Measurements from ENCODE around the gene CCDC15. TPM values are rescaled to one million over a fixed set of nuclear protein-coding genes. Genes with fewer than 3 reads are reported as not detected.
"Not testable (repeated sequence)": the region's sequence is repeated elsewhere in the genome, so short reads cannot be mapped to it uniquely, and the experiment has no call there.

The CCDC15 gene
- total RNA-seq, 1 donor from 2014 or later, result 0.38 TPM

GRCh38 chr11:125085301-125086081, 131.5 kb downstream of the CCDC15 start:
- DNase-seq (ENCODE audit: missing footprints), result no peak
- intact Hi-C loops (cut with DNase I), result no loop called here
- no peak for ATAC-seq

GRCh38 chr11:125086633-125087296, 132.8 kb downstream of the CCDC15 start:
- ATAC-seq (no peak), DNase-seq (ENCODE audit: missing footprints) (no peak)
- intact Hi-C loops (cut with DNase I), result no loop called here

GRCh38 chr11:125088123-125088522, 134.1 kb downstream of the CCDC15 start:
- no peak for ATAC-seq
- DNase-seq (ENCODE audit: missing footprints), result no peak
- intact Hi-C loops (cut with DNase I), result no loop called here

- DNase-seq (ENCODE audit: missing footprints) (no peak), ATAC-seq (no peak)
- intact Hi-C loops (cut with DNase I), result no loop called here
Measured at GRCh38 chr11:125088576-125089455, 134.8 kb downstream of the CCDC15 start.

GRCh38 chr11:125089481-125089880, 135.5 kb downstream of the CCDC15 start:
- DNase-seq (ENCODE audit: missing footprints); ATAC-seq; intact Hi-C loops (cut with DNase I): not testable (repeated sequence)

GRCh38 chr11:125090151-125090550, 136.1 kb downstream of the CCDC15 start:
- intact Hi-C loops (cut with DNase I), result loop anchor here (5.0 to 10.0 kb wide), 2 partner anchors 257 to 345 kb away; no protein-coding TSS in a partner anchor
- DNase-seq (ENCODE audit: missing footprints); ATAC-seq: not testable (repeated sequence)

DNA sequence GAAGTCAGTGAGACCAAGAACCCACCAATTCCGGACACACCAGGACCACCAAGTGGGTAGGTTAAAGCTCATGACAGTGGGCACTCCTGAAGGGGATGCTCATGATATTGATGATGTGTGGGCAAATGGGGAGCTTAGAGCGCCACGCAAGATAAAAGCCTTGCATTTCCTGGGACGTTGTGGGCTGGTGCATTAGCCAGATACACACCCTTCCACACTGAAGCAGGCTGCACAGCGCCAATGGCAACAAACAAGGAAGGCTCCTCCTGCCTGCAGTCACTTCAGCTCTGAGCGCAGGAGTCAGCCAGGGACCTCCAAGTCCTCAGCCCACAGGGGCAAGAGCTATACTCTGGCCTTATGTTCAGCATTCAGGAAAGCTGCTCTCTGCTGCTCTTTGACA, 136.8 kb downstream of the CCDC15 start:
- intact Hi-C loops (cut with DNase I), result loop anchor here (1.0 to 10.0 kb wide), 3 partner anchors 256 to 344 kb away; no protein-coding TSS in a partner anchor
- DNase-seq (ENCODE audit: missing footprints) (no peak), ATAC-seq (no peak)

Other genes starting within 250 kb of the CCDC15 start
- gene NRGN, start 214.3 kb upstream of the CCDC15 start, total RNA-seq, result 6.4 TPM
- gene VSIG2, start 201.9 kb upstream of the CCDC15 start, total RNA-seq, result 0.70 TPM
- gene ESAM, start 191.9 kb upstream of the CCDC15 start, total RNA-seq, result 43.1 TPM
- gene MSANTD2, start 153.8 kb upstream of the CCDC15 start, total RNA-seq, result 3.8 TPM
- 4.6 TPM for gene ROBO3, start 88.8 kb upstream of the CCDC15 start, total RNA-seq
- 27.6 TPM for gene ROBO4, start 56.3 kb upstream of the CCDC15 start, total RNA-seq
- gene HEPN1, start 35.0 kb upstream of the CCDC15 start, total RNA-seq, result not detected
- gene HEPACAM, start 18.2 kb upstream of the CCDC15 start, total RNA-seq, result 0.41 TPM
- gene SLC37A2, start 109.1 kb downstream of the CCDC15 start, total RNA-seq, result 4.2 TPM
- 6.0 TPM for gene TMEM218, start 157.4 kb downstream of the CCDC15 start, total RNA-seq
- 9.1 TPM for gene PKNOX2, start 210.5 kb downstream of the CCDC15 start, total RNA-seq